H9 (cell line): Measurements from ENCODE around the gene ZNF750. TPM values are rescaled to one million over a fixed set of nuclear protein-coding genes. Genes with fewer than 3 reads are reported as not detected.
A peak's percentile ranks its signal among the peaks of the same experiment; 100 is the strongest.

Experiments
- DNase-seq: peaks from one replicate; pipeline ENCODE4 v3.0.0-alpha.2; 2017
- H2AFZ ChIP-seq: one replicate; pipeline ENCODE4 v1.6.1; 2013; ENCODE audit warnings: mild to moderate bottlenecking, low read length, control low read depth, moderate library complexity
- H2AK5ac ChIP-seq: 2 replicates; pipeline ENCODE4 v1.6.1; 2013; ENCODE audit warnings: low read length, control low read depth, mixed read lengths; ENCODE audit not compliant: insufficient read length
- H2BK120ac ChIP-seq: one replicate; pipeline ENCODE4 v1.6.1; 2013; ENCODE audit warnings: low read depth, mild to moderate bottlenecking, low read length, control low read depth, inconsistent platforms; ENCODE audit not compliant: poor library complexity, severe bottlenecking
- H2BK12ac ChIP-seq: 2 replicates; pipeline ENCODE4 v1.6.1; 2013; ENCODE audit warnings: low read length, control low read depth, mixed read lengths, low read depth; ENCODE audit not compliant: insufficient read length
- H2BK15ac ChIP-seq: 2 replicates; pipeline ENCODE4 v1.6.1; 2013; ENCODE audit warnings: low read depth, low read length, control low read depth
- H2BK20ac ChIP-seq: one replicate; pipeline ENCODE4 v1.6.1; 2013; ENCODE audit warnings: low read depth, mild to moderate bottlenecking, low read length, control low read depth, inconsistent platforms; ENCODE audit not compliant: poor library complexity, severe bottlenecking
- H2BK5ac ChIP-seq: 2 replicates; pipeline ENCODE4 v1.6.1; 2013; ENCODE audit warnings: low read length, control low read depth, mixed read lengths; ENCODE audit not compliant: insufficient read length
- H3K14ac ChIP-seq: 2 replicates; pipeline ENCODE4 v1.6.1; 2013; ENCODE audit warnings: low read length, control low read depth; ENCODE audit not compliant: insufficient read depth
- H3K18ac ChIP-seq: 2 replicates; pipeline ENCODE4 v1.6.1; 2013; ENCODE audit warnings: low read depth, mild to moderate bottlenecking, mixed read lengths, low read length, control low read depth; ENCODE audit not compliant: insufficient read length
- H3K23ac ChIP-seq: 2 replicates; pipeline ENCODE4 v1.6.1; 2013; ENCODE audit warnings: low read length, control low read depth, mixed read lengths, low read depth; ENCODE audit not compliant: insufficient read length
- H3K23me2 ChIP-seq: 2 replicates; pipeline ENCODE4 v1.6.1; 2013; ENCODE audit warnings: low read depth, mild to moderate bottlenecking, mixed read lengths, low read length, control low read depth; ENCODE audit not compliant: insufficient read length, poor library complexity, severe bottlenecking
- H3K27ac ChIP-seq: 2 replicates; pipeline ENCODE4 v1.5.1; 2013; ENCODE audit warnings: low read length, control low read depth, mixed read lengths, low read depth; ENCODE audit not compliant: insufficient read length
- H3K27me3 ChIP-seq: 2 replicates; pipeline ENCODE4 v1.6.1; 2013; ENCODE audit warnings: low read length, control low read depth, inconsistent platforms; ENCODE audit not compliant: insufficient read depth
- H3K4ac ChIP-seq: 2 replicates; pipeline ENCODE4 v1.6.1; 2013; ENCODE audit warnings: low read depth, mild to moderate bottlenecking, control low read depth, inconsistent platforms, low read length, moderate library complexity
- H3K4me1 ChIP-seq: 2 replicates; pipeline ENCODE4 v1.6.1; 2013; ENCODE audit warnings: low read length, control low read depth, inconsistent platforms; ENCODE audit not compliant: insufficient read depth
- H3K4me2 ChIP-seq: 2 replicates; pipeline ENCODE4 v1.6.1; 2013; ENCODE audit warnings: low read length, control low read depth, mixed read lengths; ENCODE audit not compliant: insufficient read length, insufficient read depth
- H3K56ac ChIP-seq: 2 replicates; pipeline ENCODE4 v1.6.1; 2013; ENCODE audit warnings: low read depth, mild to moderate bottlenecking, mixed read lengths, low read length, control low read depth; ENCODE audit not compliant: insufficient read length
- H3K79me1 ChIP-seq: 2 replicates; pipeline ENCODE4 v1.6.1; 2013; ENCODE audit warnings: low read depth, mild to moderate bottlenecking, moderate library complexity, low read length, control low read depth, inconsistent platforms; ENCODE audit not compliant: insufficient read depth, poor library complexity, severe bottlenecking
- H3K79me2 ChIP-seq: 2 replicates; pipeline ENCODE4 v1.6.1; 2013; ENCODE audit warnings: low read length, control low read depth, inconsistent platforms; ENCODE audit not compliant: insufficient read depth
- H3K9ac ChIP-seq: 2 replicates; pipeline ENCODE4 v1.6.1; 2013; ENCODE audit warnings: low read length, control low read depth, mixed read lengths; ENCODE audit not compliant: insufficient read length; ENCODE audit errors: extremely low read depth
- H3K9me3 ChIP-seq: one replicate; pipeline ENCODE4 v1.6.1; 2013; ENCODE audit warnings: low read depth, low read length, inconsistent platforms; ENCODE audit not compliant: control insufficient read depth
- H3T11ph ChIP-seq: one replicate; pipeline ENCODE4 v1.6.1; 2013; ENCODE audit warnings: mild to moderate bottlenecking, low read length, control low read depth, inconsistent platforms
- H4K20me1 ChIP-seq: one replicate; pipeline ENCODE4 v1.6.1; 2013; ENCODE audit not compliant: control insufficient read depth, insufficient read length, insufficient read depth
- H4K5ac ChIP-seq: 2 replicates; pipeline ENCODE4 v1.6.1; 2013; ENCODE audit warnings: low read depth, mild to moderate bottlenecking, mixed read lengths, low read length, control low read depth; ENCODE audit not compliant: insufficient read length
- H4K8ac ChIP-seq: replicated peaks from 2 replicates; pipeline ENCODE4 v1.6.1; 2013; ENCODE audit warnings: low read length, control low read depth, mixed read lengths, low read depth; ENCODE audit not compliant: insufficient read length
- H4K91ac ChIP-seq: 2 replicates; pipeline ENCODE4 v1.6.1; 2013; ENCODE audit warnings: low read depth, mild to moderate bottlenecking, moderate library complexity, mixed read lengths, low read length, control low read depth; ENCODE audit not compliant: insufficient read length
- H3K27ac Mint-ChIP-seq, 3 experiments: 2 replicates in 2 of 3; 3 replicates in 1 of 3; pipeline ENCODE4 v1.8.0; 2020 to 2021; ENCODE audit warnings: mixed read lengths in 3 of 3, mild to moderate bottlenecking in 1 of 3, moderate library complexity in 1 of 3
- H3K27me3 Mint-ChIP-seq: 2 replicates; pipeline ENCODE4 v1.8.0; 2021; ENCODE audit warnings: low read depth, mild to moderate bottlenecking, moderate library complexity, mixed read lengths
- H3K36me3 Mint-ChIP-seq, 3 experiments: 2 replicates in 2 of 3; 3 replicates in 1 of 3; pipeline ENCODE4 v1.8.0; 2020 to 2021; ENCODE audit warnings: low read depth in 3 of 3, mixed read lengths in 3 of 3; ENCODE audit not compliant: insufficient read depth in 1 of 3
- H3K4me1 Mint-ChIP-seq, 2 experiments: 2 replicates each; pipeline ENCODE4 v1.8.0; 2020; ENCODE audit warnings: mixed read lengths in 2 of 2
- H3K4me3 Mint-ChIP-seq, 2 experiments: 2 replicates in 1 of 2; 3 replicates in 1 of 2; pipeline ENCODE4 v1.8.0; 2020 to 2021; ENCODE audit warnings: mild to moderate bottlenecking in 2 of 2, mixed read lengths in 2 of 2, moderate library complexity in 1 of 2
- H3K9me3 Mint-ChIP-seq, 2 experiments: 2 replicates in 1 of 2; 3 replicates in 1 of 2; pipeline ENCODE4 v1.8.0; 2020; ENCODE audit warnings: mild to moderate bottlenecking in 2 of 2, mixed read lengths in 2 of 2, moderate library complexity in 1 of 2
- WGBS: extraction: QIAGEN DNeasy Blood & Tissue Kit; methylation state at CpG from one replicate; pipeline ENCODE4 v1.1.7; 2013; ENCODE audit warnings: missing lambda C conversion rate, low lambda C conversion rate, mixed read lengths; ENCODE audit not compliant: insufficient read length; ENCODE audit errors: extremely low coverage; 5-methylcytosine and 5-hydroxymethylcytosine counted together
- total RNA-seq: library from RNA; stranded (reverse); gene quantifications from 2 replicates; pipeline ENCODE4 v1.2.1, GENCODE V29; 2021
- TF ChIP-seq, protein P1 (sequence below): fragments of 200-600 bp; sonication (generic); conservative IDR thresholded peaks from 3 replicates; pipeline ENCODE4 v1.8.0; 2021; ENCODE audit warnings: antibody characterized with exemption, mild to moderate bottlenecking

Gene ZNF750
- total RNA-seq, 1 experiment from 2014 or later: not detected

DNA sequence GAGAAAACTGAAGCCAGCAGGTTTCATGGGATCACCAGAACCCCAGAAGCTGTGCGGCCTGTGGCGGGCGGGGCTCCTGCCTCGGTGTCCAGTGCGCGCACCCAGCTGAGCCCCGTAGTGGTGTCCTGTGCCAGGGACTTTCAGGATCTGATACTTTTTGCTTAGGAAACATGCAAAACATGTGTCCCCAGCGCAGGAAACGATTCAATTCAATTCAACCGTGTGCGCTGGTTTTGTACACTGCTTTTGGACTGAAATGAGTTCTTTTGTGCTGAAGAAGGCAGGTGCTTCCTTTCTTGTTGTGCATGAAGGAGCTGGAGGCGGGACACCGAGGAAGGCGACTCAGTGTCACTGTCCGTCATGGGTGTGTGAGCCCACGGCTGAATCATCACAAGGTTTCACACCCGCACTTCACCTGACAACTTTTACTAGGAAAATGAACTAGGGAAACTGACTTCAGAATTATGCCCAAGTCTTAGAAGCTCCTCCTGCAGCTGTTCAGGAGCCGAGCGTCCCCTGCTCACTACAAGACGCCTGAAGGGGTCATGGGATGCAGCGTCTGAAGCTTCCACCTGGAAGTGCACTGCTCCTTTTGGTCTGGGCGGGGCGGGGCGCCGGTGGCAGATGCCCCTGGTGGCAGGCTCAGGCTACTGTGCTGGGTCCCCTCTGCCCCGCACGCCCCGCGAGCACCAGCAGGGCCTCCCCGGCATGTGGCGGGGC is 31.4 kb upstream of the ZNF750 start:
- H3K14ac ChIP-seq: no peak overlapping the region
- H3K23ac ChIP-seq: no peak overlapping the region
- no peak overlapping the region for H4K5ac ChIP-seq
- H3K4me1 Mint-ChIP-seq: peaks cover 14 to 24% of the 10 kb centered on the region in 2 experiments
- no peaks in the 10 kb centered on the region; the same call in 1 of the 2 replicates for H3K79me2 ChIP-seq
- H2AFZ ChIP-seq: no peak overlapping the region
- H3K9me3 Mint-ChIP-seq: no peaks in the 10 kb centered on the region
- no peak overlapping the region for H2BK5ac ChIP-seq
- no peak overlapping the region for H3K9ac ChIP-seq
- H2BK12ac ChIP-seq: no peak overlapping the region
- no CpG with 5 or more reads among the region's 31 CpGs for WGBS
- H3K56ac ChIP-seq: no peak overlapping the region
- H3K79me1 ChIP-seq: peaks cover 3% of the 10 kb centered on the region
- H3K27ac ChIP-seq: no peak overlapping the region
- no peaks in the 10 kb centered on the region for H4K20me1 ChIP-seq
- H3K4me3 Mint-ChIP-seq: no peak overlapping the region
- no peaks in the 10 kb centered on the region for H3K9me3 ChIP-seq
- H3K4me1 ChIP-seq: no peaks in the 10 kb centered on the region
- no peak overlapping the region for H3K27ac Mint-ChIP-seq
- no peak overlapping the region for H3K4ac ChIP-seq
- TF ChIP-seq, protein P1, sequence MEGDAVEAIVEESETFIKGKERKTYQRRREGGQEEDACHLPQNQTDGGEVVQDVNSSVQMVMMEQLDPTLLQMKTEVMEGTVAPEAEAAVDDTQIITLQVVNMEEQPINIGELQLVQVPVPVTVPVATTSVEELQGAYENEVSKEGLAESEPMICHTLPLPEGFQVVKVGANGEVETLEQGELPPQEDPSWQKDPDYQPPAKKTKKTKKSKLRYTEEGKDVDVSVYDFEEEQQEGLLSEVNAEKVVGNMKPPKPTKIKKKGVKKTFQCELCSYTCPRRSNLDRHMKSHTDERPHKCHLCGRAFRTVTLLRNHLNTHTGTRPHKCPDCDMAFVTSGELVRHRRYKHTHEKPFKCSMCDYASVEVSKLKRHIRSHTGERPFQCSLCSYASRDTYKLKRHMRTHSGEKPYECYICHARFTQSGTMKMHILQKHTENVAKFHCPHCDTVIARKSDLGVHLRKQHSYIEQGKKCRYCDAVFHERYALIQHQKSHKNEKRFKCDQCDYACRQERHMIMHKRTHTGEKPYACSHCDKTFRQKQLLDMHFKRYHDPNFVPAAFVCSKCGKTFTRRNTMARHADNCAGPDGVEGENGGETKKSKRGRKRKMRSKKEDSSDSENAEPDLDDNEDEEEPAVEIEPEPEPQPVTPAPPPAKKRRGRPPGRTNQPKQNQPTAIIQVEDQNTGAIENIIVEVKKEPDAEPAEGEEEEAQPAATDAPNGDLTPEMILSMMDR: peak; percentile 47
- H2BK15ac ChIP-seq: no peak overlapping the region
- peaks cover 3% of the 10 kb centered on the region for H3K23me2 ChIP-seq
- no peaks in the 10 kb centered on the region; the same call in 1 of the 2 replicates for H3K27me3 Mint-ChIP-seq
- no peak overlapping the region for H2AK5ac ChIP-seq
- H2BK20ac ChIP-seq: no peak overlapping the region
- H3K4me2 ChIP-seq: no peak overlapping the region
- H4K91ac ChIP-seq: no peak overlapping the region
- H3K27me3 ChIP-seq: no peaks in the 10 kb centered on the region
- no peak overlapping the region for H3T11ph ChIP-seq
- no peak overlapping the region for H4K8ac ChIP-seq
- DNase-seq: no peak
- peaks cover 9 to 29% (median 27%) of the 10 kb centered on the region in 3 experiments; a peak in 6 of 7 replicates for H3K36me3 Mint-ChIP-seq
- H2BK120ac ChIP-seq: no peak overlapping the region
- H3K18ac ChIP-seq: no peak overlapping the region
